ENCODE measurements around the gene PSME4. TPM values are rescaled to one million over a fixed set of nuclear protein-coding genes. Genes with fewer than 3 reads are reported as not detected.

Gene PSME4
- 63.9 and 69.9 TPM in 2 replicates for total RNA-seq
- long read RNA-seq, partial matches to known transcripts: 26 of 32 reads
- long read RNA-seq, other reads (novel, unspliced or antisense): 6 of 32 reads

GRCh38 chr2:53970724-53971602, at the start of gene PSME4:
Gene PSME4, minus strand, starts transcription at chr2:53970993. Its CDS starts 209 bp downstream, at chr2:53970784.
- peaks cover 28% of the 10 kb centered on the region for H3K4me1 Mint-ChIP-seq (ENCODE audit: low read depth)
- TF ChIP-seq CTCF (IDR thresholded peaks at IDR 0.05; ENCODE audit: unreplicated experiment): no peak
- H3K9me3 Mint-ChIP-seq (ENCODE audit: low read depth): no peaks in the 10 kb centered on the region
- peak within 1 kb of the TSS; percentile 87 for H3K4me3 Mint-ChIP-seq (ENCODE audit: low read depth)
- peaks cover 8% of the 10 kb centered on the region for H3K36me3 Mint-ChIP-seq (ENCODE audit: insufficient read depth)
- peak within 1 kb of the TSS; percentile 97 for H3K27ac Mint-ChIP-seq
- no peaks in the 10 kb centered on the region for H3K27me3 Mint-ChIP-seq
- DNase-seq (ENCODE audit: low spot score, unreplicated experiment): peak; percentile 93

- Mint-ChIP-seq H3K4me3 (ENCODE audit: low read depth) (no peak overlapping the region), H3K36me3 (ENCODE audit: insufficient read depth) (peaks cover 4% of the 10 kb centered on the region), H3K4me1 (ENCODE audit: low read depth) (no peaks in the 10 kb centered on the region), H3K9me3 (ENCODE audit: low read depth) (peaks cover 5% of the 10 kb centered on the region), H3K27ac (no peak overlapping the region), H3K27me3 (no peaks in the 10 kb centered on the region)
- no peak for TF ChIP-seq CTCF (IDR thresholded peaks at IDR 0.05; ENCODE audit: unreplicated experiment)
- DNase-seq (ENCODE audit: low spot score, unreplicated experiment): no peak
Measured at GRCh38 chr2:54015798-54016699, 45.3 kb upstream of the PSME4 start.

- Mint-ChIP-seq H3K27ac (no peak overlapping the region), H3K27me3 (no peaks in the 10 kb centered on the region), H3K4me3 (ENCODE audit: low read depth) (no peak overlapping the region), H3K9me3 (ENCODE audit: low read depth) (no peaks in the 10 kb centered on the region), H3K4me1 (ENCODE audit: low read depth) (no peaks in the 10 kb centered on the region), H3K36me3 (ENCODE audit: insufficient read depth) (no peaks in the 10 kb centered on the region)
- DNase-seq (ENCODE audit: low spot score, unreplicated experiment): no peak
- no peak for TF ChIP-seq CTCF (IDR thresholded peaks at IDR 0.05; ENCODE audit: unreplicated experiment)
Measured at GRCh38 chr2:54013996-54014395, 43.2 kb upstream of the PSME4 start.

- TF ChIP-seq CTCF (IDR thresholded peaks at IDR 0.05; ENCODE audit: unreplicated experiment): no peak
- Mint-ChIP-seq H3K9me3 (ENCODE audit: low read depth) (no peaks in the 10 kb centered on the region), H3K27me3 (no peaks in the 10 kb centered on the region), H3K4me1 (ENCODE audit: low read depth) (no peaks in the 10 kb centered on the region), H3K27ac (no peak overlapping the region), H3K36me3 (ENCODE audit: insufficient read depth) (no peaks in the 10 kb centered on the region), H3K4me3 (ENCODE audit: low read depth) (no peak overlapping the region)
- DNase-seq (ENCODE audit: low spot score, unreplicated experiment): no peak
Measured at GRCh38 chr2:54012538-54013141, 41.8 kb upstream of the PSME4 start.

- no peaks in the 10 kb centered on the region for H3K27me3 Mint-ChIP-seq
- no peak overlapping the region for H3K4me3 Mint-ChIP-seq (ENCODE audit: low read depth)
- H3K27ac Mint-ChIP-seq: no peak overlapping the region
- H3K4me1 Mint-ChIP-seq (ENCODE audit: low read depth): no peaks in the 10 kb centered on the region
- TF ChIP-seq CTCF (IDR thresholded peaks at IDR 0.05; ENCODE audit: unreplicated experiment): no peak
- DNase-seq (ENCODE audit: low spot score, unreplicated experiment): no peak
- no peaks in the 10 kb centered on the region for H3K36me3 Mint-ChIP-seq (ENCODE audit: insufficient read depth)
- no peaks in the 10 kb centered on the region for H3K9me3 Mint-ChIP-seq (ENCODE audit: low read depth)
Measured at GRCh38 chr2:54009549-54009948, 38.8 kb upstream of the PSME4 start.

Measured in progenitor cell of endocrine pancreas (in vitro differentiated cells).